Endothelial cell of umbilical vein (primary cell): ENCODE results near the gene GATAD2A. TPM values are rescaled to one million over a fixed set of nuclear protein-coding genes. Genes with fewer than 3 reads are reported as not detected.

ENCODE experiments used
- BruUV-seq: library from RNA; stranded (reverse); fragments of 400-500 nt; replicated peaks from 2 replicates; lab custom pipeline; 2021; lab: Mats Ljungman, UMichigan
- CTCF ChIA-PET: fragments of 300-600, 350-600 bp; sonication (Branson Sonifier 250); formaldehyde crosslinking; loops from one replicate; lab custom pipeline; 2021; ENCODE audit warnings: antibody characterized with exemption, inconsistent platforms; lab: Charles Lee
- POLR2A ChIA-PET: fragments of 300-600, 350-600 bp; sonication (Branson Sonifier 250); formaldehyde crosslinking; loops from one replicate; lab custom pipeline; 2021; ENCODE audit warnings: antibody characterized with exemption, inconsistent platforms; lab: Charles Lee
- DNase-seq: peaks from one replicate; pipeline ENCODE4 v3.0.0-alpha.2; 2011; ENCODE audit warnings: low read depth, low spot score
- FAIRE-seq: peaks from 2 replicates; lab custom pipeline; 2011; peaks lifted over from hg19 to GRCh38; lab: Jason Lieb, UNC
- H2AFZ ChIP-seq: 2 replicates; pipeline ENCODE4 v1.6.0; 2012; ENCODE audit warnings: low read depth, low read length, control low read depth, inconsistent platforms
- H3K27ac ChIP-seq: 2 replicates; pipeline ENCODE4 v1.5.1; 2011; ENCODE audit warnings: low read depth, mild to moderate bottlenecking, control low read depth, low read length, moderate library complexity; ENCODE audit not compliant: insufficient read depth
- H3K27me3 ChIP-seq, 2 experiments: 2 replicates each; pipeline versions ENCODE4 v1.6.0 to v1.6.1; 2011; ENCODE audit warnings: low read length in 2 of 2, mixed read lengths in 1 of 2; ENCODE audit not compliant: control insufficient read depth in 2 of 2, insufficient read depth in 2 of 2
- H3K36me3 ChIP-seq, 2 experiments: 2 replicates in 1 of 2; 3 replicates in 1 of 2; pipeline ENCODE4 v1.5.1; 2011; ENCODE audit warnings: low read length in 2 of 2, mild to moderate bottlenecking in 1 of 2, moderate library complexity in 1 of 2; ENCODE audit not compliant: control insufficient read depth in 2 of 2, insufficient read depth in 2 of 2; ENCODE audit errors: extremely low read depth in 1 of 2
- H3K4me1 ChIP-seq: 3 replicates; pipeline ENCODE4 v1.5.1; 2011; ENCODE audit warnings: mild to moderate bottlenecking, low read length; ENCODE audit not compliant: control insufficient read depth, insufficient read depth; ENCODE audit errors: extremely low read depth
- H3K4me2 ChIP-seq: 2 replicates; pipeline ENCODE4 v1.6.1; 2011; ENCODE audit warnings: low read length, control low read depth, mixed read lengths; ENCODE audit not compliant: insufficient read depth
- H3K4me3 ChIP-seq, 3 experiments: fragments of 200-600 bp in 1 of 3; sonication (generic), shearing (Covaris generic) in 1 of 3; replicated peaks in 1 of 3; 2 replicates each; pipeline ENCODE4 v1.5.1; 2011 to 2016; ENCODE audit warnings: control low read depth in 3 of 3, low read length in 3 of 3, mild to moderate bottlenecking in 2 of 3, inconsistent platforms in 1 of 3, low read depth in 1 of 3, moderate library complexity in 1 of 3; ENCODE audit not compliant: insufficient read depth in 1 of 3
- H3K79me2 ChIP-seq: 2 replicates; pipeline ENCODE4 v1.6.0; 2012; ENCODE audit warnings: low read length, inconsistent platforms; ENCODE audit not compliant: control insufficient read depth, insufficient read depth
- H3K9ac ChIP-seq: replicated peaks from 2 replicates; pipeline ENCODE3; 2011; ENCODE audit warnings: low read length, control low read depth; ENCODE audit not compliant: insufficient read depth; ENCODE audit errors: extremely low read depth
- H3K9me1 ChIP-seq: replicated peaks from 3 replicates; pipeline ENCODE4 v1.6.0; 2011; ENCODE audit warnings: mild to moderate bottlenecking, low read length; ENCODE audit not compliant: control insufficient read depth, insufficient read depth; ENCODE audit errors: extremely low read depth
- H3K9me3 ChIP-seq: replicated peaks from 2 replicates; pipeline ENCODE4 v1.5.1; 2012; ENCODE audit warnings: low read length, inconsistent platforms; ENCODE audit not compliant: control insufficient read depth, insufficient read depth
- H4K20me1 ChIP-seq: replicated peaks from 2 replicates; pipeline ENCODE3; 2011; ENCODE audit warnings: mild to moderate bottlenecking, low read length; ENCODE audit not compliant: control insufficient read depth, insufficient read depth; ENCODE audit errors: extremely low read depth
- CTCF ChIP-seq, 2 donors: IDR thresholded peaks; 1 replicate in 1 of 2; 2 replicates in 1 of 2; pipeline ENCODE4 v1.5.1; 2011; ENCODE audit warnings: low read length in 2 of 2, mild to moderate bottlenecking in 2 of 2, moderate library complexity in 2 of 2, control low read depth in 1 of 2, inconsistent platforms in 1 of 2, low read depth in 1 of 2; ENCODE audit not compliant: insufficient read depth in 1 of 2; ENCODE audit errors: extremely low read depth in 1 of 2
- EZH2 ChIP-seq: IDR thresholded peaks from 2 replicates; pipeline ENCODE4 v1.6.1; 2012; ENCODE audit warnings: borderline replicate concordance, low read depth, mild to moderate bottlenecking, moderate library complexity, low read length, inconsistent platforms; ENCODE audit not compliant: severe bottlenecking
- FOS ChIP-seq: IDR thresholded peaks from 2 replicates; pipeline ENCODE4 v1.6.1; 2011; ENCODE audit warnings: mild to moderate bottlenecking, low read length, moderate library complexity, borderline replicate concordance; ENCODE audit not compliant: insufficient read depth
- GATA2 ChIP-seq: IDR thresholded peaks from 2 replicates; pipeline ENCODE4 v1.7.0; 2011; ENCODE audit warnings: low read depth, mild to moderate bottlenecking, moderate library complexity, mixed read lengths, low read length; ENCODE audit not compliant: insufficient read length, insufficient read depth
- JUN ChIP-seq: IDR thresholded peaks from 2 replicates; pipeline ENCODE4 v1.6.1; 2011; ENCODE audit warnings: borderline replicate concordance, low read depth; ENCODE audit not compliant: insufficient read length, insufficient read depth
- MYC ChIP-seq: IDR thresholded peaks from one replicate; pipeline ENCODE4 v1.6.1; 2011; ENCODE audit warnings: mild to moderate bottlenecking, low read depth, low read length
- POLR2A ChIP-seq: IDR thresholded peaks from 2 replicates; pipeline ENCODE4 v1.6.1; 2012; ENCODE audit warnings: low read depth, mild to moderate bottlenecking, control low read depth, low read length
- POLR2AphosphoS5 ChIP-seq: IDR thresholded peaks from 2 replicates; pipeline ENCODE4 v1.6.1; 2012; ENCODE audit warnings: low read depth, mild to moderate bottlenecking, control low read depth, low read length, moderate library complexity; ENCODE audit not compliant: insufficient read depth
- dilution Hi-C: fragments of 300-500 bp; cut with MboI; formaldehyde crosslinking; loops from one replicate; pipeline ENCODE4 v1.15.0; 2019; ENCODE audit warnings: low sequenced_read_pairs; ENCODE audit not compliant: extremely low pct_ligation_motif_present
- intact Hi-C: fragments of 100-400 bp; cut with micrococcal nuclease; formaldehyde crosslinking; loops from one replicate; pipeline ENCODE4 v1.10.0; 2022
- polyA plus RNA-seq, 4 experiments: library from polyadenylated mRNA; depleted of rRNA in 3 of 4; stranded (reverse) in 3 of 4; unstranded in 1 of 4; fragments of >200 nt; gene quantifications; 2 replicates each; pipeline versions ENCODE4 v1.2.1 to v1.2.3, GENCODE V29; 2011 to 2012; ENCODE audit warnings: missing spikeins in 1 of 4
- total RNA-seq: library from RNA; stranded (reverse); gene quantifications from 2 replicates; pipeline ENCODE4 v1.2.3, GENCODE V29; 2021
- TF ChIP-seq, protein P1 (sequence below): IDR thresholded peaks from 2 replicates; pipeline ENCODE4 v1.6.1; 2011; ENCODE audit not compliant: insufficient read depth, insufficient read length

The GATAD2A gene
- total and polyA plus RNA-seq, 2 donors (not counting 3 experiments of a cell fraction or from before 2014, with no cell fraction given): 27.3 to 134 TPM

DNA sequence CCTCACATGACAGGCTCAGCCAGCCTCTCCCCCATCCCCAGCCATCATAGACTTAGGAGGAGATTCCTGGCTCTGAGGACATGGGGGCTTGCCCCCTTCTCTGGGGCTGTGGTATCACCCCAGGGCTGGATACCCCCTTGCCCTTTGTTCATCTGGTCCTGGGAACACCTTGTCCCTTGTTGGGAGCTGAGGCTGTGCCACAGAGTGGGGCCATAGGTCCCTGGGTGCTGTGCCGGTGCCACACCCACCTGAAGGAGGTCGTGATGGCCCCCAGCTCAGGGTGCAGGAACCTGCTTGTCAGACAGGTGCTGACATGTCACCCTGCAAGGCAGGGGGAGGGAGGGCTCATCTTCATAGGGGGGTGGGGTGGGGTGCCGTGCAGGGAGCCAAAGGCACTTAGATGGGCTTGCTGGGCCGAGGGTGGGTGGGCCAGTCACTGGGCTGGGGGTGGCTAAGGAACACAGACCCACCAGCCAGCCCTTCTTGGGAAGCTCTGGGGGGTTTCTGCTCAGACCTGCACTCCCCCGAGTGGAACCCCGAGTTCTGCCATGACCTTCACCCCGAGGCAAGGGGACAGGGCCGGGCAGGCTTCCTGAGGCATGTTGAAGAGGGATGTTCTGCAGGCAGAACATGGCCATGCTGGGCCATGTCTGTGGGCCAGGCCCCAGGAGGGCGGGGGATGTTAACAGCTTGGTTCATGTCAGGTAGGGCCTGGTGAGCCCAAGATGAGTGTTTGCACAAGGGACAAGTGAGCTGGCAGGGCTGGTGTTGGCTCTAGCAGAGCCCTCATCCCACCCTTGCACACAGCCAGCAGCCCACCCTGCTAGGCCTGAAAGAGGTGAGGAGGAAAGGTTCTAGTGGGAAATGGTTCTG is 81.8 kb downstream of the GATAD2A start:
- ChIA-PET CTCF (interaction anchor here (0.7 to 5.1 kb wide), 10 partner anchors 8 to 284 kb away, joined by 3 to 127 read pairs (median 6); partner anchors contain the start of genes GATAD2A and NR2C2AP), POLR2A (no interaction called here)
- Histone ChIP-seq H3K27ac (no peak overlapping the region), H3K4me2 (no peak overlapping the region), H3K27me3 (no peaks in the 10 kb centered on the region), H3K9me3 (no peaks in the 10 kb centered on the region), H2AFZ (no peak overlapping the region), H4K20me1 (no peaks in the 10 kb centered on the region), H3K79me2 (peaks cover 74% of the 10 kb centered on the region), H3K36me3 (peaks cover 0 to 6% of the 10 kb centered on the region in 2 experiments), H3K9me1 (no peaks in the 10 kb centered on the region), H3K4me1 (peaks cover 29% of the 10 kb centered on the region), H3K9ac (no peak overlapping the region), H3K4me3 (no peak overlapping the region)
- dilution Hi-C loops: no loop called here
- no peak for DNase-seq
- intact Hi-C loops: loop anchor here (10.0 kb wide), 1 partner anchor 293 kb away; the partner anchor contains the start of genes BORCS8 and RFXANK
- no peak for FAIRE-seq
- TF ChIP-seq, protein P1, sequence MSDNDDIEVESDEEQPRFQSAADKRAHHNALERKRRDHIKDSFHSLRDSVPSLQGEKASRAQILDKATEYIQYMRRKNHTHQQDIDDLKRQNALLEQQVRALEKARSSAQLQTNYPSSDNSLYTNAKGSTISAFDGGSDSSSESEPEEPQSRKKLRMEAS: no peak
- TF ChIP-seq EZH2: no peak
- TF ChIP-seq GATA2: no peak
- no peak for TF ChIP-seq FOS
- TF ChIP-seq MYC: no peak
- TF ChIP-seq POLR2AphosphoS5: no peak
- no peak for TF ChIP-seq CTCF (IDR thresholded peaks at IDR 0.05; ENCODE audit: extremely low read depth in 1 of 2, insufficient read depth in 1 of 2, low read depth in 1 of 2, low read length in 2 of 2)
- no peak for TF ChIP-seq POLR2A
- no peak for TF ChIP-seq JUN
- BruUV-seq: no TSS peak
